Stimulated activated CD4-positive, alpha-beta T cell treated with anti-CD3 and anti-CD28 coated beads, Interleukin-15, amount 100 ng/mL, for 1 hour (primary cell): ENCODE data around the gene PLEKHM2.

ENCODE experiments used
- DNase-seq, 2 donors: peaks; one replicate each; pipeline ENCODE4 v3.0.0-alpha.2; 2020; ENCODE audit warnings: low read depth in 1 of 2, low spot score in 1 of 2

The PLEKHM2 gene

DNA sequence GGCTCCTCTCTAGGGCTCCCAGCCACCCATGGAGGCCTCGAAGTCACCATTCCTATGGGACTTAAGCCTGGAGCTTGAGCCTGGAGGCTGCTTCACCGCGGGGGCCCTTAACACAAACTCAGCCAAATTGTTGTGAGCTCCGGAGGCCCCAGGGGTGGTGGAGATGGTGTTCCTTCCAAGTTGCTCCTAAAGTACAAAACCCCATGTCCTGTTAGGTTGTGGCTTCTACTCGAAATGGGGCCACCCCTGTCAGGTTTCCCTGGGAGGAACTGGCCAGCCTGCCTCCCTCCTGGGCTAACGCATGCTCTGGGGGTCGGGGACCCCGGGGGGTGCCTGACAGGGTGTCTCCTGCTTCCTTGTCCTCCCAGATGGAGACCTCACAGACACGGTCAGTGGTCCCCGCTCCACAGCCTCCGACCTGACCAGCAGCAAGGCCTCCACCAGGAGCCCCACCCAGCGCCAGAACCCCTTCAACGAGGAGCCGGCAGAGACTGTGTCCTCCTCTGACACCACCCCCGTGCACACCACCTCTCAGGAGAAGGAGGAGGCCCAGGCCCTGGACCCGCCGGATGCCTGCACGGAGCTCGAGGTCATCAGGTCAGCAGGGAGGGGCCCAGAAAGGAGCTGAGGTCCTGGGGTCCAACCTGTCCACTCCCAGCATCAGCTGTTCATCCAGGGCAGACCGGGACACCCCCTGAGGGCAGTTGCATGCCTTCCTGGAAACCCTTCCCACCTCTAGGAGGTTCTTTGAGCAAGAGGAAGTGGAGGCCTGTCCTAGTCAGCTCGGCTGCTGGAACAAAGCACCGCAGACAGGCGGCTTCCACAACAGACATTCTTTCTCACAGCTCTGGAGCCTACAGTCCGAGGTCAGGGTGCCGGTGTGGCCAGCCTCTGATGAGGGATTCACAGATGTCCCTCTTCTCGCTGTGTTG lies 41.1 kb downstream of the PLEKHM2 start:
- DNase-seq: no peak

- no peak for DNase-seq
These were observed 42.4 kb downstream of the PLEKHM2 start for GRCh38 chr1:15726508-15726907.

DNA sequence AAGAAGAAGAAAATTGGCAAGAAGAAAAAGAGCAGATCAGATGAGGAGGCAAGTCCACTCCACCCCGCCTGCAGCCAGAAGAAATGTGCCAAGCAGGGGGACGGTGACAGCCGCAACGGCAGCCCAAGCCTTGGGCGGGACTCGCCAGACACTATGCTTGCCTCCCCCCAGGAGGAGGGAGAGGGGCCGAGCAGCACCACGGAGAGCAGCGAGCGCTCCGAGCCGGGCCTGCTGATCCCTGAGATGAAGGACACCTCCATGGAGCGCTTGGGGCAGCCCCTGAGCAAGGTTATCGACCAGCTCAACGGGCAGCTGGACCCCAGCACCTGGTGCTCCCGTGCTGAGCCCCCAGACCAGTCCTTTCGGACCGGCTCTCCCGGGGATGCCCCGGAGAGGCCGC lies 42.9 kb downstream of the PLEKHM2 start:
- DNase-seq: no peak

DNA sequence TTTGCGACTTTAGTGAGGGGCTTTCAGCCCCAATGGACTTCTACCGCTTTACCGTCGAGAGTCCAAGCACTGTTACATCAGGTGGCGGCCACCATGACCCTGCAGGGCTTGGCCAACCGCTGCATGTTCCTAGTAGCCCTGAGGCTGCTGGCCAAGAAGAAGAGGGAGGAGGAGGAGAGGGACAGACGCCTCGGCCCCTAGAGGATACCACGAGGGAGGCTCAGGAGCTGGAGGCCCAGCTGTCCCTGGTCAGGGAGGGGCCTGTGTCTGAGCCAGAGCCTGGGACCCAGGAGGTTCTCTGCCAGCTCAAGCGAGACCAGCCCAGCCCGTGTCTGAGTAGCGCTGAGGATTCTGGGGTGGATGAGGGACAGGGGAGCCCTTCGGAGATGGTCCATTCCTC lies 43.3 kb downstream of the PLEKHM2 start:
- no peak for DNase-seq

- no peak for DNase-seq
These were observed 43.9 kb downstream of the PLEKHM2 start for GRCh38 chr1:15727866-15728534.

GRCh38 chr1:15728937-15729657 lies 45.0 kb downstream of the PLEKHM2 start:
- DNase-seq: no peak

GRCh38 chr1:15730423-15730822 lies 46.3 kb downstream of the PLEKHM2 start:
- DNase-seq: no peak

- no peak for DNase-seq
These were observed 46.8 kb downstream of the PLEKHM2 start for GRCh38 chr1:15730936-15731335.

DNA sequence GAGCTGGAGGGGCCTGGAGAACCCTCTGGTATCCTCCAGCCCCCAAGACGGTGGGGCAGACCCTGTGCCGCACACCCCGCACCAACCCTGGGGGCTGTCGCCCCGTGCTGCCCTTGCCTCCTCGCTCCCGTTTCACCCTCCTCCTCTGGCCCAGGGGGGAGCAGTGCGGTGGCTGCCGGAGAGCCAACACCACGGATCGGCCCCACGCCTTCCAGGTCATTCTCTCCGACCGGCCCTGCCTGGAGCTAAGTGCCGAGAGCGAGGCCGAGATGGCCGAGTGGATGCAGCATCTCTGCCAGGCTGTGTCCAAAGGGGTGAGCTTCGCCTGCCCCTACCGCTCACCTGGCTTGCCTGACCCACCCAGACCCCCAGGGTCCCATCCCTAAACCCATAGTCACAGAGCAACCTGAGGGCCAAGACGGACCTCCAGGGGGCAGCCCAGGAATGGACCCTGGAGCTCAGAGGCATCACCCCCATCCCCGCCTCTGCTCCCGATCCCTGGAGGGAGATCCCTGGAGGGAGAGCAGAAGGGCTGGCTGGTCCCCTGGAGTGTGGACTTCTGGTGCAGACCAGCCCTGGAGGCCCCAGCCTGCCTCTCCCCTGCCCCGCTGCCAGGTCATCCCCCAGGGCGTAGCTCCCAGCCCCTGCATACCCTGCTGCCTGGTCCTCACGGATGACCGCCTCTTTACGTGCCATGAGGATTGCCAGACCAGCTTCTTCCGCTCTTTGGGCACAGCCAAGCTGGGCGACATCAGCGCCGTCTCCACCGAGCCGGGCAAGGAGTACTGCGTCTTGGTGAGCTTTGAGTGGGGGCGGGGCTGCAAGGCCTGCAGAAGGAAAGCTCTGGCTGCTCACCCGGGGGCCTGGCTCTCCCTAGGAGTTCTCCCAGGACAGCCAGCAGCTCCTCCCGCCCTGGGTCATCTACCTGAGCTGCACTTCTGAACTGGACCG lies 47.9 kb downstream of the PLEKHM2 start:
- DNase-seq: no peak

GRCh38 chr1:15732686-15733081 lies 48.6 kb downstream of the PLEKHM2 start:
- DNase-seq: no peak

DNA sequence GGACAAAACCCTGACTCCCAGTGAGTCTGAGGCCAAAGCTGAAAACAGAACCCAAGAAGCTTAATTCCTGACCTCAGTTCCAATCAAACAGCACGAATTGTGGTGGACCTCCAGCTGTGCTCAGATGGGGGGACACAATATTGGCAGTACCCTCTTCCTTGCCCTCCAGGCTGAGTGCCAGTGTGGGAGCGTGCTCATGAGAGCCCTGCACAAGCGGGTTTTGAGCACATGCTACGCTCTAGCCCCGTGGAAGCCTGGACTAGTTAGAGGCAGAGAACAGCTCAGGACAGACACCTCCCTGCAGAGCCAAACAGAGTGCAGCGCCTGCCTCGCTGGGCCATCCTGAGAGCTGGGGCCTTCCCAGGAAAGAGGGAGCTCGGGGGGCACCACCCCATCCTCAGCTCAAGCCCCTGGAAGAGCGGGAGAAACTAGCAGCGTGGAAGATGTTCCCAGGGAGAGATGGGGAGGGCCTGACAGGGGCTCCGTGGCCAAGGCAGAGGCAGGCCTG lies 49.2 kb downstream of the PLEKHM2 start:
- DNase-seq: no peak

- no peak for DNase-seq
These were observed 49.7 kb downstream of the PLEKHM2 start for GRCh38 chr1:15733726-15734226.

GRCh38 chr1:15734296-15734695 lies 50.2 kb downstream of the PLEKHM2 start:
- DNase-seq: no peak

DNA sequence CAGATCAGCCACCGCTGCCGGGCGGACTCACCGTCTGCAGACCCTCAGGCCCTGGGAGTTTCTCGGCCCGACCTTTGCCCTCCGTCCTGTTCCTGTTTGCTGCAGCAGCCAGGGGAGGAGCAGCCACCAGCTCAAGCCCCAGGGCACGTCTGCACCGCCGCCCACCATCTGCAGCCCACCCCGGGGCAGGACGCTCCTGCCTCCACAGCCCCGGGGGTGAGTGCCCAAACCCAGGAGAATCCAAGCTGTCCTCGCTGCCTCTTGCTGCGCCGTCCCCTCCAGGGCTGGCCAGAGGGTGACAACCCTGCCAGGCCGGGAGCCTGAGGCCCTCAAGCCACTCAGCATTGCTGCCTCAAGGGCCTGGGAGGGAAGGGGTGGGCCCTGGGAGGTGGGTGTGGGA lies 50.8 kb downstream of the PLEKHM2 start:
- no peak for DNase-seq

DNA sequence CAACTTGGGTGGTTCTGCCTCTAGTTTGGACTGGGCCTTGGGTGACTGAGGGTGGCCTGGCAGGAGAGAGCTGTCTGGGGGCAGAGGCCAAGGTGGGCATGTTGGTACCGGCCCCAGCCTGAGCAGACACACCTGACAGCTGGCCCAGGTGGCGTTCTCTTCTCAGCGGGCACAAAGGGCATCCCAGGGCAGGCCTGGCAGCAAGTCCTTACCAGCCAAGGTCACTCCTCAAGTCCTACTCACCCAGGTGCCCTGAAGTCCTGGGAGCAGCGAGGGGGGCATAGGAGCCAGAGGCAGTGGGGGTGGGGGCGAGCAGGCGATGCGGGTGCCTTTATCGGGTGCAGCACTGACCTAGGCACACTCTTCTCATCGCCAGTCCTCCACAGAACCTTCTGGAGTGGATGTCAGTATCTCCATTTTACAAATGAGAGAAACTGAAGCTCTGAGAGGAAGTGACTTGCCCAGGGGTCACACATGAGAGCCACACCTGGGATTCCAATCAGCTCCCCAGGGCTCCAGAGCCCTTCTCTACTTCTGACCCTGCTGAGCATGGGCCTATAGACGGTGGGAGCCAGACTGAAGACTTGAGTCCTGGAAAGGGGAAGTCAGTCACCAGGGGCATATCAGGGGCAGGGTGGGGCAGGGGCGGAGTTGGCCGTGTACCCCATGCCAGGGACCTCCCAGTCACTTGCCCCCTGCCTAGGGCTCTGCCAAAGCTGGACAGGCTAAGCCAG lies 51.4 kb downstream of the PLEKHM2 start:
- no peak for DNase-seq

- no peak for DNase-seq
These were observed 52.1 kb downstream of the PLEKHM2 start, which contains the start of gene SLC25A34 for GRCh38 chr1:15736038-15736891. Gene SLC25A34, plus strand, starts transcription at chr1:15736258. Its CDS starts 228 bp downstream, at chr1:15736486.

DNA sequence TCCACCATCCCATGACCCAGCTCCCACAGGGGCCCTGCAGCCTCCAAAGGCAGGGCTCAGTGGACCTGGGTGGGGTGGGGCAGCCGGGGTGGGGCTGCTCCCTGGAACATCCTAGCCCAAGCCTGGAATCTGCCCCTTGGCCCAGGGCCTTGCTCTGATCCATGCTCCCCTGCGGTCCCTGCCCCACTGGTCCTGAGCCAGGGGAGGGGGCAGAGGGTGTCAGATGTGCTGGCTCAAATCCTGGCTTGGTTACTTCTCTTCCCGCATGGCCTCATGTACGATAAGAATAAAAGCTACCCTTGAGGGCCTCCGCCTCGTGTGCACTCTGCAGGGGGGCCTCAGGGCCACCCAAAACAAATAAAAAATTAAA lies 52.8 kb downstream of the PLEKHM2 start:
- no peak for DNase-seq
